H9 (cell line): ENCODE data around the gene GPR183. TPM values are rescaled to one million over a fixed set of nuclear protein-coding genes. Genes with fewer than 3 reads are reported as not detected.

ENCODE experiments used
- DNase-seq: peaks from one replicate; pipeline ENCODE4 v3.0.0-alpha.2; 2017
- H2AFZ ChIP-seq: one replicate; pipeline ENCODE4 v1.6.1; 2013; ENCODE audit warnings: mild to moderate bottlenecking, low read length, control low read depth, moderate library complexity
- H2AK5ac ChIP-seq: 2 replicates; pipeline ENCODE4 v1.6.1; 2013; ENCODE audit warnings: low read length, control low read depth, mixed read lengths; ENCODE audit not compliant: insufficient read length
- H2BK120ac ChIP-seq: one replicate; pipeline ENCODE4 v1.6.1; 2013; ENCODE audit warnings: low read depth, mild to moderate bottlenecking, low read length, control low read depth, inconsistent platforms; ENCODE audit not compliant: poor library complexity, severe bottlenecking
- H2BK12ac ChIP-seq: 2 replicates; pipeline ENCODE4 v1.6.1; 2013; ENCODE audit warnings: low read length, control low read depth, mixed read lengths, low read depth; ENCODE audit not compliant: insufficient read length
- H2BK15ac ChIP-seq: 2 replicates; pipeline ENCODE4 v1.6.1; 2013; ENCODE audit warnings: low read depth, low read length, control low read depth
- H2BK20ac ChIP-seq: one replicate; pipeline ENCODE4 v1.6.1; 2013; ENCODE audit warnings: low read depth, mild to moderate bottlenecking, low read length, control low read depth, inconsistent platforms; ENCODE audit not compliant: poor library complexity, severe bottlenecking
- H2BK5ac ChIP-seq: 2 replicates; pipeline ENCODE4 v1.6.1; 2013; ENCODE audit warnings: low read length, control low read depth, mixed read lengths; ENCODE audit not compliant: insufficient read length
- H3K14ac ChIP-seq: 2 replicates; pipeline ENCODE4 v1.6.1; 2013; ENCODE audit warnings: low read length, control low read depth; ENCODE audit not compliant: insufficient read depth
- H3K18ac ChIP-seq: 2 replicates; pipeline ENCODE4 v1.6.1; 2013; ENCODE audit warnings: low read depth, mild to moderate bottlenecking, mixed read lengths, low read length, control low read depth; ENCODE audit not compliant: insufficient read length
- H3K23ac ChIP-seq: 2 replicates; pipeline ENCODE4 v1.6.1; 2013; ENCODE audit warnings: low read length, control low read depth, mixed read lengths, low read depth; ENCODE audit not compliant: insufficient read length
- H3K23me2 ChIP-seq: 2 replicates; pipeline ENCODE4 v1.6.1; 2013; ENCODE audit warnings: low read depth, mild to moderate bottlenecking, mixed read lengths, low read length, control low read depth; ENCODE audit not compliant: insufficient read length, poor library complexity, severe bottlenecking
- H3K27ac ChIP-seq: 2 replicates; pipeline ENCODE4 v1.5.1; 2013; ENCODE audit warnings: low read length, control low read depth, mixed read lengths, low read depth; ENCODE audit not compliant: insufficient read length
- H3K27me3 ChIP-seq: 2 replicates; pipeline ENCODE4 v1.6.1; 2013; ENCODE audit warnings: low read length, control low read depth, inconsistent platforms; ENCODE audit not compliant: insufficient read depth
- H3K4ac ChIP-seq: 2 replicates; pipeline ENCODE4 v1.6.1; 2013; ENCODE audit warnings: low read depth, mild to moderate bottlenecking, control low read depth, inconsistent platforms, low read length, moderate library complexity
- H3K4me1 ChIP-seq: 2 replicates; pipeline ENCODE4 v1.6.1; 2013; ENCODE audit warnings: low read length, control low read depth, inconsistent platforms; ENCODE audit not compliant: insufficient read depth
- H3K4me2 ChIP-seq: 2 replicates; pipeline ENCODE4 v1.6.1; 2013; ENCODE audit warnings: low read length, control low read depth, mixed read lengths; ENCODE audit not compliant: insufficient read length, insufficient read depth
- H3K56ac ChIP-seq: 2 replicates; pipeline ENCODE4 v1.6.1; 2013; ENCODE audit warnings: low read depth, mild to moderate bottlenecking, mixed read lengths, low read length, control low read depth; ENCODE audit not compliant: insufficient read length
- H3K79me1 ChIP-seq: 2 replicates; pipeline ENCODE4 v1.6.1; 2013; ENCODE audit warnings: low read depth, mild to moderate bottlenecking, moderate library complexity, low read length, control low read depth, inconsistent platforms; ENCODE audit not compliant: insufficient read depth, poor library complexity, severe bottlenecking
- H3K79me2 ChIP-seq: 2 replicates; pipeline ENCODE4 v1.6.1; 2013; ENCODE audit warnings: low read length, control low read depth, inconsistent platforms; ENCODE audit not compliant: insufficient read depth
- H3K9ac ChIP-seq: 2 replicates; pipeline ENCODE4 v1.6.1; 2013; ENCODE audit warnings: low read length, control low read depth, mixed read lengths; ENCODE audit not compliant: insufficient read length; ENCODE audit errors: extremely low read depth
- H3K9me3 ChIP-seq: one replicate; pipeline ENCODE4 v1.6.1; 2013; ENCODE audit warnings: low read depth, low read length, inconsistent platforms; ENCODE audit not compliant: control insufficient read depth
- H3T11ph ChIP-seq: one replicate; pipeline ENCODE4 v1.6.1; 2013; ENCODE audit warnings: mild to moderate bottlenecking, low read length, control low read depth, inconsistent platforms
- H4K20me1 ChIP-seq: one replicate; pipeline ENCODE4 v1.6.1; 2013; ENCODE audit not compliant: control insufficient read depth, insufficient read length, insufficient read depth
- H4K5ac ChIP-seq: 2 replicates; pipeline ENCODE4 v1.6.1; 2013; ENCODE audit warnings: low read depth, mild to moderate bottlenecking, mixed read lengths, low read length, control low read depth; ENCODE audit not compliant: insufficient read length
- H4K8ac ChIP-seq: replicated peaks from 2 replicates; pipeline ENCODE4 v1.6.1; 2013; ENCODE audit warnings: low read length, control low read depth, mixed read lengths, low read depth; ENCODE audit not compliant: insufficient read length
- H4K91ac ChIP-seq: 2 replicates; pipeline ENCODE4 v1.6.1; 2013; ENCODE audit warnings: low read depth, mild to moderate bottlenecking, moderate library complexity, mixed read lengths, low read length, control low read depth; ENCODE audit not compliant: insufficient read length
- H3K27ac Mint-ChIP-seq, 3 experiments: 2 replicates in 2 of 3; 3 replicates in 1 of 3; pipeline ENCODE4 v1.8.0; 2020 to 2021; ENCODE audit warnings: mixed read lengths in 3 of 3, mild to moderate bottlenecking in 1 of 3, moderate library complexity in 1 of 3
- H3K27me3 Mint-ChIP-seq: 2 replicates; pipeline ENCODE4 v1.8.0; 2021; ENCODE audit warnings: low read depth, mild to moderate bottlenecking, moderate library complexity, mixed read lengths
- H3K36me3 Mint-ChIP-seq, 3 experiments: 2 replicates in 2 of 3; 3 replicates in 1 of 3; pipeline ENCODE4 v1.8.0; 2020 to 2021; ENCODE audit warnings: low read depth in 3 of 3, mixed read lengths in 3 of 3; ENCODE audit not compliant: insufficient read depth in 1 of 3
- H3K4me1 Mint-ChIP-seq, 2 experiments: 2 replicates each; pipeline ENCODE4 v1.8.0; 2020; ENCODE audit warnings: mixed read lengths in 2 of 2
- H3K4me3 Mint-ChIP-seq, 2 experiments: 2 replicates in 1 of 2; 3 replicates in 1 of 2; pipeline ENCODE4 v1.8.0; 2020 to 2021; ENCODE audit warnings: mild to moderate bottlenecking in 2 of 2, mixed read lengths in 2 of 2, moderate library complexity in 1 of 2
- H3K9me3 Mint-ChIP-seq, 2 experiments: 2 replicates in 1 of 2; 3 replicates in 1 of 2; pipeline ENCODE4 v1.8.0; 2020; ENCODE audit warnings: mild to moderate bottlenecking in 2 of 2, mixed read lengths in 2 of 2, moderate library complexity in 1 of 2
- CTCF ChIP-seq: fragments of 200-600 bp; sonication (generic); conservative IDR thresholded peaks from 3 replicates; pipeline ENCODE4 v1.8.0; 2021; ENCODE audit warnings: antibody characterized with exemption, mild to moderate bottlenecking
- WGBS: extraction: QIAGEN DNeasy Blood & Tissue Kit; methylation state at CpG from one replicate; pipeline ENCODE4 v1.1.7; 2013; ENCODE audit warnings: missing lambda C conversion rate, low lambda C conversion rate, mixed read lengths; ENCODE audit not compliant: insufficient read length; ENCODE audit errors: extremely low coverage; 5-methylcytosine and 5-hydroxymethylcytosine counted together
- total RNA-seq: library from RNA; stranded (reverse); gene quantifications from 2 replicates; pipeline ENCODE4 v1.2.1, GENCODE V29; 2021

The GPR183 gene
- total RNA-seq, 1 experiment from 2014 or later, result not detected

- Histone ChIP-seq H2BK15ac (no peak overlapping the region; the same call in 1 of the 2 replicates), H2AFZ (no peak overlapping the region), H3K27ac (no peak overlapping the region), H3K4me2 (no peak overlapping the region), H4K8ac (no peak overlapping the region), H3K79me2 (peaks cover 5% of the 10 kb centered on the region; the same call in 1 of the 2 replicates), H2BK12ac (no peak overlapping the region), H3K9me3 (no peaks in the 10 kb centered on the region), H3T11ph (no peak overlapping the region), H2BK120ac (no peak overlapping the region), H2BK5ac (no peak overlapping the region), H3K18ac (no peak overlapping the region), H3K9ac (no peak overlapping the region), H3K27me3 (peaks cover 3% of the 10 kb centered on the region; the same call in 1 of the 2 replicates), H3K56ac (no peak overlapping the region), H3K4me1 (no peaks in the 10 kb centered on the region; the same call in 1 of the 2 replicates), H3K23ac (no peak overlapping the region), H3K23me2 (no peaks in the 10 kb centered on the region), H3K14ac (no peak overlapping the region), H2AK5ac (no peak overlapping the region), H2BK20ac (no peak overlapping the region), H3K4ac (no peak overlapping the region), H4K5ac (no peak overlapping the region), H3K79me1 (no peaks in the 10 kb centered on the region), H4K20me1 (no peaks in the 10 kb centered on the region), H4K91ac (no peak overlapping the region)
- H3K27ac Mint-ChIP-seq, result peak overlapping the region in 1 of 3 experiments; percentile 21; a peak in 1 of 7 replicates
- TF ChIP-seq CTCF, result no peak
- H3K9me3 Mint-ChIP-seq, result no peaks in the 10 kb centered on the region
- no peak overlapping the region for H3K4me3 Mint-ChIP-seq
- DNase-seq, result no peak
- H3K27me3 Mint-ChIP-seq, result no peaks in the 10 kb centered on the region
- H3K36me3 Mint-ChIP-seq, result peaks cover 5 to 7% (median 6%) of the 10 kb centered on the region in 3 experiments; a peak in 4 of 7 replicates
- peaks cover 19 to 23% of the 10 kb centered on the region in 2 experiments for H3K4me1 Mint-ChIP-seq
- WGBS, result no CpG with 5 or more reads among the region's 6 CpGs
Measured at GRCh38 chr13:99307648-99308339, 595 bp upstream of the GPR183 start.
